Measurements from ENCODE around the gene SPAG16. TPM values are rescaled to one million over a fixed set of nuclear protein-coding genes. Genes with fewer than 3 reads are reported as not detected.
"Not testable (repeated sequence)": the region's sequence is repeated elsewhere in the genome, so short reads cannot be mapped to it uniquely, and the experiment has no call there.

The SPAG16 gene
- total RNA-seq, 1 experiment from 2014 or later: 17.3 TPM

DNA sequence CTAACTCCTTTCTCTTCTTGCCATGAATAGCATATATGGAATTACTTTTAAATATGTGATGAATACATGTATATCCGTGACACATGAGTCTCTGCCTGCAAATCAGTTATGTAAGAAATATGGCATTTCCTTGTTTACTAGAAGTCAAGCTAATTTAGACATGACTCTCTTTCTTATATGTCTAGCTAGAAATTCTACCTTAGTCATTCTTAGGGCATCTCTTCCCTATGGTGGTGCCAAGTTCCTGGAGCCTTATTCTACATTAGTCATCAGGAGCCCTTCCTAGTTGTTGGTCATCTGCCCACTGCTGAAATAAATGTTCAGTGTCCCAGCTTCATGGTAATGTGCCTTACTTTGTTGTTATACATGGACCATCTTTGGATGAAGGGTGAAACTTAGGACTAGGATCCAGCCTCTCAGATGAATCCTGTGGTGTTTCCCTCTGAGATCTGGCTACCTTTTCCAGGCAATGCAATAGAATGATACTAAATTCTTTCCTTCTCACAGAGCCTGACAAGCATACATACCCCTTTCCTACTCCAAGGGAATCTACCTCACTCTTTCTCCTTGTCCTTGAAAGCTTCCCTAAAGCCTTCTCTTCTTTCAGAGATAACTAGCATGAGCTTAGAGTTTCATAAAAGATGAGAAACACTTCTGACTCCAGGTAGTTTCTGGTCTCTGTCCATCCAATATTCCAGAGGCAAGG lies 711.3 kb downstream of the SPAG16 start:
- no peak for DNase-seq
- H3K27ac Mint-ChIP-seq: no peak overlapping the region; a peak in 1 of 7 replicates
- WGBS (ENCODE audit: extremely low coverage, insufficient read length, low lambda C conversion rate): no CpG with 5 or more reads among the region's 1 CpG

DNA sequence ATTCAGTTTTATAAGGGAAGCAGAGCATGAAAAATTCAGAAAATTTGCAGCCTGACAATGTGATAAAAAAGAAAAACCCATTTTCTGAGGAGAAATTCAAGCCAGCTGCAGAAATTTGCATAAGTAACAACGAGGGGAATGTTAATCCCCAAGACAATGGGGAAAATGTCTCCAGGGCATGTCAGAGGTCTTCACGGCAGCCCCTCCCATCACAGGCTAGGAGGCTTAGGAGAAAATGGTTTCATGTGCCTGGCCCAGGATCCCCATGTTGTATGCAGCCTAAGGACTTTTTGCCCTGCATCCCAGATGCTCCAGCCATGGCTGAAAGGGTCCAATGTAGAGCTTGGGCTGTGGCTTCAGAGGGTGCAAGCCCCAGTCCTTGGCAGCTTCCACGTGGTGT lies 714.7 kb downstream of the SPAG16 start:
- H4K8ac ChIP-seq (replicated peaks; ENCODE audit: insufficient read length, low read depth, low read length); H3T11ph ChIP-seq (ENCODE audit: low read length); H3K4me3 Mint-ChIP-seq; H2BK15ac ChIP-seq (ENCODE audit: low read depth, low read length); H2AFZ ChIP-seq (ENCODE audit: low read length); H3K4ac ChIP-seq (ENCODE audit: low read depth, low read length); H2BK120ac ChIP-seq (ENCODE audit: low read depth, low read length, poor library complexity, severe bottlenecking); DNase-seq; H4K20me1 ChIP-seq (ENCODE audit: control insufficient read depth, insufficient read depth, insufficient read length); H3K79me2 ChIP-seq (ENCODE audit: insufficient read depth, low read length); H3K18ac ChIP-seq (ENCODE audit: insufficient read length, low read depth, low read length); H3K23me2 ChIP-seq (ENCODE audit: insufficient read length, low read depth, low read length, poor library complexity, severe bottlenecking); H3K9ac ChIP-seq (ENCODE audit: extremely low read depth, insufficient read length, low read length); H3K27me3 ChIP-seq (ENCODE audit: insufficient read depth, low read length); H3K27me3 Mint-ChIP-seq (ENCODE audit: low read depth); H3K4me2 ChIP-seq (ENCODE audit: insufficient read depth, insufficient read length, low read length); H3K23ac ChIP-seq (ENCODE audit: insufficient read length, low read depth, low read length); H3K14ac ChIP-seq (ENCODE audit: insufficient read depth, low read length); H3K56ac ChIP-seq (ENCODE audit: insufficient read length, low read depth, low read length); H2BK20ac ChIP-seq (ENCODE audit: low read depth, low read length, poor library complexity, severe bottlenecking); H2BK5ac ChIP-seq (ENCODE audit: insufficient read length, low read length); H2AK5ac ChIP-seq (ENCODE audit: insufficient read length, low read length); H3K4me1 Mint-ChIP-seq; H2BK12ac ChIP-seq (ENCODE audit: insufficient read length, low read depth, low read length); H3K27ac ChIP-seq (ENCODE audit: insufficient read length, low read depth, low read length); H4K5ac ChIP-seq (ENCODE audit: insufficient read length, low read depth, low read length); H3K4me1 ChIP-seq (ENCODE audit: insufficient read depth, low read length); H4K91ac ChIP-seq (ENCODE audit: insufficient read length, low read depth, low read length); H3K79me1 ChIP-seq (ENCODE audit: insufficient read depth, low read depth, low read length, poor library complexity, severe bottlenecking); H3K9me3 ChIP-seq (ENCODE audit: control insufficient read depth, low read depth, low read length): not testable (repeated sequence)
- H3K36me3 Mint-ChIP-seq (ENCODE audit: insufficient read depth in 1 of 3, low read depth in 3 of 3): peaks cover 12 to 28% (median 18%) of the 10 kb centered on the region in 3 experiments; a peak in 6 of 7 replicates
- peak overlapping the region; percentile 3 to 78 (median 25); a peak in 6 of 7 replicates for H3K27ac Mint-ChIP-seq
- peaks cover 17 to 19% of the 10 kb centered on the region in 2 experiments for H3K9me3 Mint-ChIP-seq
- no CpG with 5 or more reads among the region's 3 CpGs for WGBS (ENCODE audit: extremely low coverage, insufficient read length, low lambda C conversion rate)

More for the DNA sequence above, 711.3 kb downstream of the SPAG16 start:
- no peaks in the 10 kb centered on the region for H3K27me3 Mint-ChIP-seq (ENCODE audit: low read depth)
- peaks cover 12 to 28% (median 18%) of the 10 kb centered on the region in 3 experiments; a peak in 6 of 7 replicates for H3K36me3 Mint-ChIP-seq (ENCODE audit: insufficient read depth in 1 of 3, low read depth in 3 of 3)
- H3K4me2 ChIP-seq (ENCODE audit: insufficient read depth, insufficient read length, low read length): no peak overlapping the region
- H2BK5ac ChIP-seq (ENCODE audit: insufficient read length, low read length): no peak overlapping the region
- no peak overlapping the region for H2BK12ac ChIP-seq (ENCODE audit: insufficient read length, low read depth, low read length)
- H3K56ac ChIP-seq (ENCODE audit: insufficient read length, low read depth, low read length): no peak overlapping the region
- H4K5ac ChIP-seq (ENCODE audit: insufficient read length, low read depth, low read length): no peak overlapping the region
- H4K91ac ChIP-seq (ENCODE audit: insufficient read length, low read depth, low read length): no peak overlapping the region
- no peak overlapping the region for H3K14ac ChIP-seq (ENCODE audit: insufficient read depth, low read length)
- H2BK20ac ChIP-seq (ENCODE audit: low read depth, low read length, poor library complexity, severe bottlenecking): no peak overlapping the region
- H3K9me3 ChIP-seq (ENCODE audit: control insufficient read depth, low read depth, low read length): no peaks in the 10 kb centered on the region
- H3K23ac ChIP-seq (ENCODE audit: insufficient read length, low read depth, low read length): no peak overlapping the region
- no peak overlapping the region for H2BK15ac ChIP-seq (ENCODE audit: low read depth, low read length)
- no peak overlapping the region for H3T11ph ChIP-seq (ENCODE audit: low read length)
- H3K27ac ChIP-seq (ENCODE audit: insufficient read length, low read depth, low read length): no peak overlapping the region
- H3K79me2 ChIP-seq (ENCODE audit: insufficient read depth, low read length): no peaks in the 10 kb centered on the region
- no peaks in the 10 kb centered on the region for H3K4me1 ChIP-seq (ENCODE audit: insufficient read depth, low read length)
- peaks cover 17 to 19% of the 10 kb centered on the region in 2 experiments for H3K9me3 Mint-ChIP-seq
- no peak overlapping the region for H3K18ac ChIP-seq (ENCODE audit: insufficient read length, low read depth, low read length)
- no peak overlapping the region for H4K8ac ChIP-seq (replicated peaks; ENCODE audit: insufficient read length, low read depth, low read length)
- no peak overlapping the region for H2AFZ ChIP-seq (ENCODE audit: low read length)
- TF ChIP-seq, protein P1, sequence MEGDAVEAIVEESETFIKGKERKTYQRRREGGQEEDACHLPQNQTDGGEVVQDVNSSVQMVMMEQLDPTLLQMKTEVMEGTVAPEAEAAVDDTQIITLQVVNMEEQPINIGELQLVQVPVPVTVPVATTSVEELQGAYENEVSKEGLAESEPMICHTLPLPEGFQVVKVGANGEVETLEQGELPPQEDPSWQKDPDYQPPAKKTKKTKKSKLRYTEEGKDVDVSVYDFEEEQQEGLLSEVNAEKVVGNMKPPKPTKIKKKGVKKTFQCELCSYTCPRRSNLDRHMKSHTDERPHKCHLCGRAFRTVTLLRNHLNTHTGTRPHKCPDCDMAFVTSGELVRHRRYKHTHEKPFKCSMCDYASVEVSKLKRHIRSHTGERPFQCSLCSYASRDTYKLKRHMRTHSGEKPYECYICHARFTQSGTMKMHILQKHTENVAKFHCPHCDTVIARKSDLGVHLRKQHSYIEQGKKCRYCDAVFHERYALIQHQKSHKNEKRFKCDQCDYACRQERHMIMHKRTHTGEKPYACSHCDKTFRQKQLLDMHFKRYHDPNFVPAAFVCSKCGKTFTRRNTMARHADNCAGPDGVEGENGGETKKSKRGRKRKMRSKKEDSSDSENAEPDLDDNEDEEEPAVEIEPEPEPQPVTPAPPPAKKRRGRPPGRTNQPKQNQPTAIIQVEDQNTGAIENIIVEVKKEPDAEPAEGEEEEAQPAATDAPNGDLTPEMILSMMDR (conservative IDR thresholded peaks at IDR 0.05): no peak
- no peaks in the 10 kb centered on the region for H4K20me1 ChIP-seq (ENCODE audit: control insufficient read depth, insufficient read depth, insufficient read length)
- H3K4me1 Mint-ChIP-seq: peaks cover 15 to 16% of the 10 kb centered on the region in 2 experiments
- no peak overlapping the region for H2BK120ac ChIP-seq (ENCODE audit: low read depth, low read length, poor library complexity, severe bottlenecking)
- no peaks in the 10 kb centered on the region for H3K27me3 ChIP-seq (ENCODE audit: insufficient read depth, low read length)
- H3K4me3 Mint-ChIP-seq: no peak overlapping the region
- H2AK5ac ChIP-seq (ENCODE audit: insufficient read length, low read length): no peak overlapping the region
- H3K9ac ChIP-seq (ENCODE audit: extremely low read depth, insufficient read length, low read length): no peak overlapping the region
- no peaks in the 10 kb centered on the region for H3K79me1 ChIP-seq (ENCODE audit: insufficient read depth, low read depth, low read length, poor library complexity, severe bottlenecking)
- H3K4ac ChIP-seq (ENCODE audit: low read depth, low read length): no peak overlapping the region
- no peaks in the 10 kb centered on the region for H3K23me2 ChIP-seq (ENCODE audit: insufficient read length, low read depth, low read length, poor library complexity, severe bottlenecking)

Data from H9 (cell line).